OCI-LY7 (cell line): ENCODE results near the gene GNAS-AS1.

Experiments
- EZH2phosphoT487 ChIP-seq: fragments of 200-600 bp; sonication (generic); IDR thresholded peaks from 2 replicates; pipeline ENCODE4 v1.6.1; 2018; ENCODE audit warnings: low read depth, borderline replicate concordance, mild to moderate bottlenecking, mixed run types, antibody characterized with exemption, low read length, moderate library complexity, mixed read lengths
- TF ChIP-seq, protein P1 (sequence below): fragments of 200-600 bp; sonication (generic); conservative IDR thresholded peaks from 2 replicates; pipeline ENCODE4 v1.5.1; 2014; ENCODE audit warnings: mild to moderate bottlenecking, antibody characterized with exemption, low read length, moderate library complexity, mixed read lengths

DNA sequence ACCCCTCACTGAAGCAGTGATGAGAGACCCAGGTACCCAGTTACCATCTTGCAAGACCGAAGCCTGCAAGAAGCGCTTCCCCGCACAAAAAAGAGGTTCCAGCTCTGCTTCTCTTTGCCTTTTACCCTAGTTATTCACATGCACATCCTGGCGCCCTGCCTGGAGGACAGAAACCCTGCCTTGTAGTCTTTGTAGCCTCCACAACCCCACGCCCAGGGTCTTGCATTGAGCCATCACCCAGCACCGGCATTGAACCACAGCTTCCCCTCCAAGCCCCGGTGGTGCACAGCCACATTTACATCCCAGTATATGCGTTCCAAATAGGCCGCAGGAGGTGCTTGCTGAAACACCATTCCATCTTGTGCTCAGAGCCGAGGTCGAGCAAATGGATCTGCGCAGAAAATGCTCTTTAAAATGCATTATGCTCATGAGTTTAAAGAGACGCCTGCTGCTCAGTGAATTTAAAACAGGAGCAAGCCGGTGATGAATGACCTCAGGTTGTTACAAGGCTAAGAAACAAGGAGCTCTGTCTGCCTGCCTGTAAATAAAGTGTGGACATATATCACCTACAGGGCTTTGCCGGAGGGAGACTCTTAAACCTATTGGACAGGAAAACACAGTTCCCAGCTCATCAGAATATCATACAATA, 61.7 kb downstream of the GNAS-AS1 start:
- TF ChIP-seq, protein P1, sequence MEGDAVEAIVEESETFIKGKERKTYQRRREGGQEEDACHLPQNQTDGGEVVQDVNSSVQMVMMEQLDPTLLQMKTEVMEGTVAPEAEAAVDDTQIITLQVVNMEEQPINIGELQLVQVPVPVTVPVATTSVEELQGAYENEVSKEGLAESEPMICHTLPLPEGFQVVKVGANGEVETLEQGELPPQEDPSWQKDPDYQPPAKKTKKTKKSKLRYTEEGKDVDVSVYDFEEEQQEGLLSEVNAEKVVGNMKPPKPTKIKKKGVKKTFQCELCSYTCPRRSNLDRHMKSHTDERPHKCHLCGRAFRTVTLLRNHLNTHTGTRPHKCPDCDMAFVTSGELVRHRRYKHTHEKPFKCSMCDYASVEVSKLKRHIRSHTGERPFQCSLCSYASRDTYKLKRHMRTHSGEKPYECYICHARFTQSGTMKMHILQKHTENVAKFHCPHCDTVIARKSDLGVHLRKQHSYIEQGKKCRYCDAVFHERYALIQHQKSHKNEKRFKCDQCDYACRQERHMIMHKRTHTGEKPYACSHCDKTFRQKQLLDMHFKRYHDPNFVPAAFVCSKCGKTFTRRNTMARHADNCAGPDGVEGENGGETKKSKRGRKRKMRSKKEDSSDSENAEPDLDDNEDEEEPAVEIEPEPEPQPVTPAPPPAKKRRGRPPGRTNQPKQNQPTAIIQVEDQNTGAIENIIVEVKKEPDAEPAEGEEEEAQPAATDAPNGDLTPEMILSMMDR: no peak
- no peak for TF ChIP-seq EZH2phosphoT487
